ENCODE results near the gene CCAR1. TPM values are rescaled to one million over a fixed set of nuclear protein-coding genes. Genes with fewer than 3 reads are reported as not detected.
"Not testable (repeated sequence)": the region's sequence is repeated elsewhere in the genome, so short reads cannot be mapped to it uniquely, and the experiment has no call there.

CCAR1 gene
- total and polyA plus RNA-seq, 2 donors (not counting 1 experiment from before 2014, with no cell fraction given): 26.3 to 101 TPM

GRCh38 chr10:68759223-68759863 is 38.3 kb downstream of the CCAR1 start:
- H3K4me3 ChIP-seq (ENCODE audit: control extremely low read depth in 1 of 5, extremely low read depth in 1 of 5, insufficient read depth in 1 of 5, low read depth in 2 of 5, low read length in 4 of 5): no peak overlapping the region
- 100% methylated on average over 1 of the region's 6 CpGs for WGBS (ENCODE audit: insufficient coverage)
- POLR2A ChIA-PET: no interaction called here
- ATAC-seq (ENCODE audit: low read depth) (no peak), DNase-seq (no peak)
- TF ChIP-seq CTCF (IDR thresholded peaks at IDR 0.05) (no peak), EZH2 (IDR thresholded peaks at IDR 0.05; ENCODE audit: borderline replicate concordance, insufficient read depth, low read depth, low read length, poor library complexity, severe bottlenecking) (no peak)
- H3K36me3 ChIP-seq (replicated peaks in 1 of 2; ENCODE audit: control extremely low read depth in 1 of 2, control insufficient read depth in 1 of 2, extremely low read depth in 1 of 2, insufficient read depth in 2 of 2, low read length in 1 of 2): peaks cover 13 to 79% of the 10 kb centered on the region in 2 experiments
- Mint-ChIP-seq H3K9me3 (ENCODE audit: insufficient read depth) (no peaks in the 10 kb centered on the region), H3K4me3 (no peak overlapping the region), H3K27ac (no peak overlapping the region), H3K4me1 (no peaks in the 10 kb centered on the region), H3K27me3 (no peaks in the 10 kb centered on the region)
- CTCF ChIA-PET: no interaction called here
- H3K27me3 ChIP-seq (replicated peaks in 1 of 4; ENCODE audit: control extremely low read depth in 1 of 4, control insufficient read depth in 3 of 4, insufficient read depth in 4 of 4, low read length in 3 of 4): no peaks in the 10 kb centered on the region
- intact Hi-C loops (cut with micrococcal nuclease): no loop called here
- peaks cover 7% of the 10 kb centered on the region for H3K79me2 ChIP-seq (ENCODE audit: control insufficient read depth, insufficient read depth, low read length)
- no peaks in the 10 kb centered on the region for H3K9me3 ChIP-seq (ENCODE audit: control extremely low read depth in 1 of 3, control insufficient read depth in 2 of 3, insufficient read depth in 1 of 3, low read length in 2 of 3)
- H2AFZ ChIP-seq (ENCODE audit: insufficient read depth, low read depth, low read length, poor library complexity, severe bottlenecking): no peak overlapping the region
- H3K27ac ChIP-seq (ENCODE audit: low read length in 2 of 2): no peak overlapping the region
- no peak overlapping the region for H3K4me2 ChIP-seq (replicated peaks; ENCODE audit: low read depth, low read length, poor library complexity, severe bottlenecking)
- H3K9ac ChIP-seq (ENCODE audit: low read length): no peak overlapping the region
- H4K20me1 ChIP-seq (ENCODE audit: control insufficient read depth, insufficient read depth, low read length, poor library complexity, severe bottlenecking): no peaks in the 10 kb centered on the region
- no peaks in the 10 kb centered on the region for H3K4me1 ChIP-seq (ENCODE audit: control insufficient read depth in 2 of 2, insufficient read depth in 2 of 2, low read length in 2 of 2)

GRCh38 chr10:68759967-68760366 is 38.9 kb downstream of the CCAR1 start:
- Histone ChIP-seq H3K27ac (ENCODE audit: low read length in 2 of 2) (no peak overlapping the region), H2AFZ (ENCODE audit: insufficient read depth, low read depth, low read length, poor library complexity, severe bottlenecking) (no peak overlapping the region), H3K36me3 (replicated peaks in 1 of 2; ENCODE audit: control extremely low read depth in 1 of 2, control insufficient read depth in 1 of 2, extremely low read depth in 1 of 2, insufficient read depth in 2 of 2, low read length in 1 of 2) (peaks cover 8 to 79% of the 10 kb centered on the region in 2 experiments), H3K4me2 (replicated peaks; ENCODE audit: low read depth, low read length, poor library complexity, severe bottlenecking) (no peak overlapping the region), H3K4me1 (ENCODE audit: control insufficient read depth in 2 of 2, insufficient read depth in 2 of 2, low read length in 2 of 2) (no peaks in the 10 kb centered on the region), H3K27me3 (replicated peaks in 1 of 4; ENCODE audit: control extremely low read depth in 1 of 4, control insufficient read depth in 3 of 4, insufficient read depth in 4 of 4, low read length in 3 of 4) (no peaks in the 10 kb centered on the region), H4K20me1 (ENCODE audit: control insufficient read depth, insufficient read depth, low read length, poor library complexity, severe bottlenecking) (peaks cover 4% of the 10 kb centered on the region), H3K79me2 (ENCODE audit: control insufficient read depth, insufficient read depth, low read length) (peaks cover 7% of the 10 kb centered on the region), H3K9me3 (ENCODE audit: control extremely low read depth in 1 of 3, control insufficient read depth in 2 of 3, insufficient read depth in 1 of 3, low read length in 2 of 3) (no peaks in the 10 kb centered on the region), H3K4me3 (ENCODE audit: control extremely low read depth in 1 of 5, extremely low read depth in 1 of 5, insufficient read depth in 1 of 5, low read depth in 2 of 5, low read length in 4 of 5) (no peak overlapping the region), H3K9ac (ENCODE audit: low read length) (no peak overlapping the region)
- H3K27me3 Mint-ChIP-seq: no peaks in the 10 kb centered on the region
- no peak overlapping the region for H3K4me3 Mint-ChIP-seq
- CTCF ChIA-PET: no interaction called here
- no peaks in the 10 kb centered on the region for H3K4me1 Mint-ChIP-seq
- POLR2A ChIA-PET: no interaction called here
- ATAC-seq (ENCODE audit: low read depth): no peak
- H3K27ac Mint-ChIP-seq: no peak overlapping the region
- TF ChIP-seq CTCF (IDR thresholded peaks at IDR 0.05) (no peak), EZH2 (IDR thresholded peaks at IDR 0.05; ENCODE audit: borderline replicate concordance, insufficient read depth, low read depth, low read length, poor library complexity, severe bottlenecking) (no peak)
- no peak for DNase-seq
- H3K9me3 Mint-ChIP-seq (ENCODE audit: insufficient read depth): no peaks in the 10 kb centered on the region
- intact Hi-C loops (cut with micrococcal nuclease): no loop called here
- WGBS (ENCODE audit: insufficient coverage): 92% methylated on average over 2 of the region's 5 CpGs

GRCh38 chr10:68767407-68767806 is 46.4 kb downstream of the CCAR1 start:
- H3K27me3 Mint-ChIP-seq; DNase-seq; H3K9me3 ChIP-seq (ENCODE audit: control extremely low read depth in 1 of 3, control insufficient read depth in 2 of 3, insufficient read depth in 1 of 3, low read length in 2 of 3); H3K9ac ChIP-seq (ENCODE audit: low read length); H3K9me3 Mint-ChIP-seq (ENCODE audit: insufficient read depth); H2AFZ ChIP-seq (ENCODE audit: insufficient read depth, low read depth, low read length, poor library complexity, severe bottlenecking); H3K27ac ChIP-seq (ENCODE audit: low read length in 2 of 2); H4K20me1 ChIP-seq (ENCODE audit: control insufficient read depth, insufficient read depth, low read length, poor library complexity, severe bottlenecking); H3K27ac Mint-ChIP-seq; H3K4me1 ChIP-seq (ENCODE audit: control insufficient read depth in 2 of 2, insufficient read depth in 2 of 2, low read length in 2 of 2); intact Hi-C loops (cut with micrococcal nuclease); H3K79me2 ChIP-seq (ENCODE audit: control insufficient read depth, insufficient read depth, low read length); H3K4me2 ChIP-seq (replicated peaks; ENCODE audit: low read depth, low read length, poor library complexity, severe bottlenecking); H3K27me3 ChIP-seq (replicated peaks in 1 of 4; ENCODE audit: control extremely low read depth in 1 of 4, control insufficient read depth in 3 of 4, insufficient read depth in 4 of 4, low read length in 3 of 4); H3K4me1 Mint-ChIP-seq; POLR2A ChIA-PET; CTCF ChIA-PET; H3K4me3 ChIP-seq (ENCODE audit: control extremely low read depth in 1 of 5, extremely low read depth in 1 of 5, insufficient read depth in 1 of 5, low read depth in 2 of 5, low read length in 4 of 5); ATAC-seq (ENCODE audit: low read depth); H3K4me3 Mint-ChIP-seq: not testable (repeated sequence)
- 100% methylated on average over 4 of the region's 7 CpGs for WGBS (ENCODE audit: insufficient coverage)
- H3K36me3 ChIP-seq (replicated peaks in 1 of 2; ENCODE audit: control extremely low read depth in 1 of 2, control insufficient read depth in 1 of 2, extremely low read depth in 1 of 2, insufficient read depth in 2 of 2, low read length in 1 of 2): peaks cover 0 to 82% of the 10 kb centered on the region in 2 experiments
